ENCODE measurements around the gene PTPRG.
A peak's percentile ranks its signal among the peaks of the same experiment; 100 is the strongest.

Gene PTPRG

DNA sequence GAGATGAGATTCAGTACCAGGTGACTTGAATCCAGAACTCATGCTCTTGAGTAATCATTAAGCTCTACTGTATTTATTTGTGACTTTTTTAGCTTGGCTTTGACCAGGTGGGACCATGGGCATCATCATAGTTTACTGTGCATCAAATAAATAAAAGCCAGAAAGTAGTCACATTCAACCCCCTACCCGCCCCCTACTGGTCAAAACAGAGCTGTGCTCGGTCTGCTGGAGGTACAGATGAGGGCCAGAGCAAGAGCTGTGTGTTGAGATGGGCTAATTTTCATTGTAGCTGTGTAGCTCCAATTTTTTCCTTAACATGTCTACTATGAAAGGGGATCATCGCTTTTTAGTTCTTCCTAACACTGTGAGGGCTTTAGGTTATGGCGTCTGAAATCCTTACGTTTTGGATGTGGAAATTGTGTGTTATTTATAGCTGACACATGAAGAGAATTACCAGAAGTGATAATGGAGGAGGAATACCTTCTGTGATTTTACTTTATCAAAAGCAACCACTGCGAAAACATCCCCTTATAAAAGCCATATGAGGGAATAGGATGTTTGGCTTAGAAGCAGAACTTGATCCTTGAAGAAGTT is 375.1 kb downstream of the PTPRG start:
- peak; percentile 43 for DNase-seq (ENCODE audit: low read depth)
- peak; percentile 71 for TF ChIP-seq CTCF (IDR thresholded peaks at IDR 0.05; ENCODE audit: insufficient read depth, low read depth, low read length, missing control alignments)
- H3K4me3 ChIP-seq (ENCODE audit: low read depth, low read length), result no peak overlapping the region

- no peak for DNase-seq (ENCODE audit: low read depth)
- no peak for TF ChIP-seq CTCF (IDR thresholded peaks at IDR 0.05; ENCODE audit: insufficient read depth, low read depth, low read length, missing control alignments)
- no peak overlapping the region for H3K4me3 ChIP-seq (ENCODE audit: low read depth, low read length)
Measured at GRCh38 chr3:61937477-61937876, 376.1 kb downstream of the PTPRG start.

- no peak for TF ChIP-seq CTCF (IDR thresholded peaks at IDR 0.05; ENCODE audit: insufficient read depth, low read depth, low read length, missing control alignments)
- DNase-seq (ENCODE audit: low read depth), result no peak
- no peak overlapping the region for H3K4me3 ChIP-seq (ENCODE audit: low read depth, low read length)
Measured at GRCh38 chr3:61938878-61939549, 377.6 kb downstream of the PTPRG start.

- TF ChIP-seq CTCF (IDR thresholded peaks at IDR 0.05; ENCODE audit: insufficient read depth, low read depth, low read length, missing control alignments), result no peak
- no peak overlapping the region for H3K4me3 ChIP-seq (ENCODE audit: low read depth, low read length)
- DNase-seq (ENCODE audit: low read depth), result no peak
Measured at GRCh38 chr3:61940236-61940635, 378.9 kb downstream of the PTPRG start.

DNA sequence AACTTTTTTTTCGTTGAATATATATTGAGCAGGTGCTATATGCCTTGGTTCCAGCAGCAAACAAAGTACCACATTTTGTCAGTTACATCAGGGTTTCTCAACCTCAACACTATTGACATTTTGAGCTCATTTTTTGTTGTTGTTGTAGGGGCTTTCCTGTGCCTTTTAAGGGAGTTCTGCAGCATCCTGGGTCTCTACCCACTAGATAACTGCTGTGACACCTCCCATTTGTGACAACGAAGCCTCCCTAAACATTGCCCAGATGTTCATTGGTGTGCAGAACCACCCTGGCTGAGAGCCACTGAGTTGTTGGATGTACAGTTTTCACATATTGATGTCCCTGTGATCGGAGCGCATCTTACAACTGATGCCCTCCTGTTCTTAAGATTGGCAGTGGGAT is 382.6 kb downstream of the PTPRG start:
- no peak for TF ChIP-seq CTCF (IDR thresholded peaks at IDR 0.05; ENCODE audit: insufficient read depth, low read depth, low read length, missing control alignments)
- no peak overlapping the region for H3K4me3 ChIP-seq (ENCODE audit: low read depth, low read length)
- DNase-seq (ENCODE audit: low read depth), result no peak

DNA sequence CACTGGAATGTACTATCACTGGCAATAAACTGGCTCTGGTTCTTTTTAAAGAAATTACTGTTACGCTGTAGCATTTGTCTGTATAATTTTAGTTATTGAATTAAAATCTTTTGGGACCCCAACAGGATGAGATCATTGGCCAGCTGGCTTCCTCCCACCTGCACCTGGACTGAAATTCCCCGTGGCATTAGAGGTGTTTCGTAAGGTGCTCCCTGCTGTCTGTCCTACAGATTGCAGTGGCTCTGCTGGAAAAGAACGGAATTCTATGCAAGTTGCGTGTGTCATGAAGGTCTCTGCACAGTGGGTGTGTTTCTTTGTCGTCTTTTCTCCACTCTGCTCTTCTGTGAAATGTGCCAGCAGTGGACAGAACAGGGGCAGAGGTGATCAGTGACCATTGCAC is 383.4 kb downstream of the PTPRG start:
- no peak overlapping the region for H3K4me3 ChIP-seq (ENCODE audit: low read depth, low read length)
- no peak for DNase-seq (ENCODE audit: low read depth)
- TF ChIP-seq CTCF (IDR thresholded peaks at IDR 0.05; ENCODE audit: insufficient read depth, low read depth, low read length, missing control alignments), result no peak

GRCh38 chr3:61945657-61946056 is 384.3 kb downstream of the PTPRG start:
- H3K4me3 ChIP-seq (ENCODE audit: low read depth, low read length), result no peak overlapping the region

More at GRCh38 chr3:61945657-61946056, 384.3 kb downstream of the PTPRG start:
- no peak for DNase-seq (ENCODE audit: low read depth)
- no peak for TF ChIP-seq CTCF (IDR thresholded peaks at IDR 0.05; ENCODE audit: insufficient read depth, low read depth, low read length, missing control alignments)

Measured in GM12865 (cell line).